ENCODE data around the gene AP5Z1.

- TF ChIP-seq, protein P1, sequence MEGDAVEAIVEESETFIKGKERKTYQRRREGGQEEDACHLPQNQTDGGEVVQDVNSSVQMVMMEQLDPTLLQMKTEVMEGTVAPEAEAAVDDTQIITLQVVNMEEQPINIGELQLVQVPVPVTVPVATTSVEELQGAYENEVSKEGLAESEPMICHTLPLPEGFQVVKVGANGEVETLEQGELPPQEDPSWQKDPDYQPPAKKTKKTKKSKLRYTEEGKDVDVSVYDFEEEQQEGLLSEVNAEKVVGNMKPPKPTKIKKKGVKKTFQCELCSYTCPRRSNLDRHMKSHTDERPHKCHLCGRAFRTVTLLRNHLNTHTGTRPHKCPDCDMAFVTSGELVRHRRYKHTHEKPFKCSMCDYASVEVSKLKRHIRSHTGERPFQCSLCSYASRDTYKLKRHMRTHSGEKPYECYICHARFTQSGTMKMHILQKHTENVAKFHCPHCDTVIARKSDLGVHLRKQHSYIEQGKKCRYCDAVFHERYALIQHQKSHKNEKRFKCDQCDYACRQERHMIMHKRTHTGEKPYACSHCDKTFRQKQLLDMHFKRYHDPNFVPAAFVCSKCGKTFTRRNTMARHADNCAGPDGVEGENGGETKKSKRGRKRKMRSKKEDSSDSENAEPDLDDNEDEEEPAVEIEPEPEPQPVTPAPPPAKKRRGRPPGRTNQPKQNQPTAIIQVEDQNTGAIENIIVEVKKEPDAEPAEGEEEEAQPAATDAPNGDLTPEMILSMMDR (IDR thresholded peaks at IDR 0.05; ENCODE audit: borderline replicate concordance, extremely low read depth, low read length, poor library complexity, severe bottlenecking) = no peak
- TF ChIP-seq EZH2 (IDR thresholded peaks at IDR 0.05; ENCODE audit: borderline replicate concordance, low read depth, low read length, severe bottlenecking) = no peak
These were observed 48.2 kb downstream of the AP5Z1 start for GRCh38 chr7:4823441-4824119.

Measured in DND-41 (cell line).